ENCODE measurements around the gene NOC2L.
"Not testable (repeated sequence)": the region's sequence is repeated elsewhere in the genome, so short reads cannot be mapped to it uniquely, and the experiment has no call there.

NOC2L gene

DNA sequence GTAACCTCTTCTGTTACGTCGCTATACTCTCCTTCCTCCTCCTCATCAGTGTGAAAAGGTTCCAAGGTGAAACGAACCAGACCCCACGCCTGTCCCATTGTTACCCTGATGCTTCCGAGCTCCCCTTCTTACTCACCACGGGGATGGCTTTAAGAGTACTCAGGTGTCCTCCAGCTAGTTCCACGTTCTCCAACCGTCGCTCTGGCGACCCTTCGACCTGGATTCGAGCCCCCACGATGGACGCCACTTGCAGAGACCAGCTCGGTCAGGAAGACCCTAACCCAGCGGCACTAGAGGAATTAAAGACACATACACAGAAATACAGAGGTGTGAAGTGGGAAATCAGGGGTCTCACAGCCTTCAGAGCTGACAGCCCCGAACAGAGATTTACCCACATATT lies 61.1 kb downstream of the NOC2L start:
- DNase-seq = not testable (repeated sequence)

DNA sequence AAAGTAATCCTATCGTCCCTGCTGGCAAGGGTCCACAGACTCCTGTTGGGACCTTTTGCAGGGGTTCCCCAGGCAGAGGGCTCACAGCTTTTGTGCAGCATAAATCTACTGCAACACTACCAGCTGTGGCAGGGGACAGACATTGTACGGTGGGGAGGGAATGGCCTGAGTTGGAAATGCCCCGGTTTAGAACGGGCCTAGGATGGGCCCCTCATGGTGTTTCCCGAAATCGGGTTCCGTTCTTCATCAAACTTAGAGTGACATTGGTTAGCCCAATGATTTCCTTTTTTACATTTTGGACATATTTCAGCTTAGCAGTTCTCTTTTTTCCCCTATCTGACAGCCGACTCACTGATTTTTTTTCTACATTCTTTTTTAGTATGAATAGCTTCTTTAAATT lies 61.8 kb downstream of the NOC2L start:
- no peak for DNase-seq
